Daoy (cell line): ENCODE data around the gene CDH7. TPM values are rescaled to one million over a fixed set of nuclear protein-coding genes. Genes with fewer than 3 reads are reported as not detected.
A peak's percentile ranks its signal among the peaks of the same experiment; 100 is the strongest.

ENCODE experiments used
- DNase-seq: peaks from one replicate; pipeline ENCODE4 v3.0.0-alpha.2; 2015; ENCODE audit warnings: low read depth
- total RNA-seq: library from RNA; depleted of rRNA; stranded (reverse); fragments of >200 nt; shearing (Covaris generic); gene quantifications from 2 replicates; pipeline ENCODE4 v1.2.3, GENCODE V29; 2014

Gene CDH7
- total RNA-seq, 1 experiment from 2014 or later = not detected

DNA sequence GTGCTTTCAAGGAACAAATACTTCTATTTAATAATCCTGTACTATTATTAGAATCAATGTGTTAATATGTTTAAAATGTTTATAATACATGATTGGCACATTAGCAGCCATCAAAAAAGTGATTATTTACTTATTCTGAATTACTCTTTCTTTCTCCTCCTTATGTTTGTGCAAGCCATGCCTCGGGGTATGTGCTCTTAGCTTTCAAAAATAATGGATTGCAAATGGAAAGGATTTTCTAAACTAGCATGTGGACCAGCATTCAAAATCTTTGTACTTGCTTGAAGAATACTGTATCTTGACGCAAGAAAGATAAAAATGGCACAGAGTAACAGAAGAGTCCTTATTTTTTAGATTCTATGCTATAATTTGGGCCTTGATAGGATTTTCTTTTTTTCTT is 156.5 kb downstream of the CDH7 start:
- no peak for DNase-seq

DNA sequence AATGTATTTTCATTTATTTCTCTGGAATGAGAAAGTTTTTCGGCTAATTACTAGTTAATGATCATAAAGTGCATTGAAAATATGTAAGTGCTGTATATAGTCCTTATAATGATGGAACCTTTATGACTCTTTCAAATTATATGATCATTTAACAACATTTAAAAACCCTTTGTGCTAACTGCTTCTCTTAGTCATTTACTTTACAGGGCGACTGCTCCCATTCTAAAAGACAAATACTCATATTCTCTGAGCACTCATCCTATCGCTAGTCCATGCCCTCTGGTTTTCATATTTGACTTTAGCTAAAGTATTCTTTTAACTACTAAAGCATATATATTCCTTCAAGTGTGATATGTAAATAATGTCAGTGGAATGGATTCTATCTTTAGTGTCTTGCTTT is 168.2 kb downstream of the CDH7 start:
- no peak for DNase-seq

DNA sequence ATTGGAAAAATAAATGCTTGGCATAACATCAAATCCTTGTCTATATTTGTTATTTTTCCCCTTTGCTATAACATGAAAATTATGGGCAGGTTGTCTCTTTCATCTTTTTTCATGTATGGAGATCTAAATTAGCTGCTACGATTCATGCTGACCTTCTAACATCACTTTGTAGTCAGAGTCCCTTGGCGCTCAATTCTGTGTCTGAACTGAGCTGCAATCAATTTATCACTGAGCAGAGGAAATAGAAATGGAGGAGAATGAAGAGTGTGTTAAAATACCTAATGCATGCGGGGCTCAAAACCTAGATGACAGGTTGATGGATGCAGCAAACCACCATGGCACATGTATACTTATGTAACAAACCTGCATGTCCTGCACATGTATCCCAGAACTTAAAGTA is 168.9 kb downstream of the CDH7 start:
- DNase-seq = no peak

DNA sequence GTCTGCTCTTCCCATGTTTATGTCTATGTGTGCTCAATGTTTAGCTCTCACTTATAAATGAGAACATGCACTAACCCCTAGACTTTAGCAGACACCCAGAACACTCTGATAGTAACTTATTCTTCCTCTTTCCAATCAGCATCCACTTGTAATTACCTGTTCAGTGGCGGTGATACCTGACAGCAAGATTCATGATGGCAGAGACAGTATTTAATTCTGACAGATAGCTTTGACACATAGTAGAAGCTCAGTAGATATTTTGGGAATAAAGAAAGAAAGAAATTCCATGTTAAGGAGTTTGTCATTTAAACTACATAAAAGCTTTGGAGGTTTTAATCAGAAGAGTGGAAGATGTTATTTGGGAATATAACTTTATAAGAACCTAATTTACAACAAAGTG is 171.3 kb downstream of the CDH7 start:
- no peak for DNase-seq

DNA sequence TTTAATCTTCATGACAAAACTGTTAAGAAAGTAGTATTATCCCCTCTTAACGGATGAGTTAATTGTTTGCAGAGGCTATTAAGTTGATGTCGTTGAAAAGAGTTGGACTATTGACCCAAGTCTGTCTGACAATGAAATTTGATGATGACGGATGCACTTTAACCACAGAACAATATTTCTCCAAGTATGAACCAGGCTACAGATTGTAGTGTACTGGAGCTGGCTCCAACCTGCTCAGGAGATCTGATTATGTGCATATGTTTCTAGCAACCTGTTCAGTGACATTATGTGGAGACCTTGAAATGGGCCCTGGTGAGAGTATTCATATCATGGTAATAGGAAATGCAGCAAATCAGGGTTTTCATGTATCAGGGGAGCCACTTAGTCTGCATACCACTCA is 174.1 kb downstream of the CDH7 start:
- DNase-seq = no peak

DNA sequence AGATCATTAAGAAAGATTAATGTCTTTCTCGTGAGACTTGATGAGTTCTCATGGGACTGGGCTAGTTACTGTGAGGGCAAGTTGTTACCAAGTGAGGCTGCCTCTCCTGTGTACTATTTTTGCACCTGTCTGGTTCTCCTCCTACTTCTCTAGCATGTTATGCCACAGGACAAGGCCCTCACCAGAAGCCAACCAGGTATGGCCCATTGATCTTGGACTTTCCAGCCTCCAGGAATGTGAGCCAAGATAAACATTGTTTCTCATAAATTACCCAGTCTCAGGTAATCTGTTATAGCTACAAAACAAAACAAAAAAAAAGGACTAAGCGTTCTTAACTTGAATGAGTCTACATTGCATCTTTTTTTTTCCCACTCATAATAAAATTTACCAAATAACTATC is 184.1 kb downstream of the CDH7 start:
- no peak for DNase-seq

DNA sequence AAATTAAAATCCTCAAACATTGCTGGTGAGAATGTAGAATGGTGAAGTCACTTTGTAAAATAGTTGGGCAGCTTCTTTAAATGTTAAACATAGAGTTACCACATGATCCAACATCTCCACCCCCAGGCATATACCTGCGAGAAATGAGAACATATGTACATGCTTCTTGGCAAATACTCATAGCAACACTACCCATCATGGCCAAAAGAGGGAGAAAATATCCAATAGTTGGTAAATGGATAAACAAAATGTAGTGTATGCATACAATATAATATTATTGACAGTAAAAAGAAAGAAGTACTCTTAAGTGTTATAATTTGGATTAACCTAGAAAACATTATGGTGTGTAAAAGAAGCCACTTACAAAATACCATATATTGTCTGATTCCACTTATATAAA is 185.9 kb downstream of the CDH7 start:
- DNase-seq = no peak

DNA sequence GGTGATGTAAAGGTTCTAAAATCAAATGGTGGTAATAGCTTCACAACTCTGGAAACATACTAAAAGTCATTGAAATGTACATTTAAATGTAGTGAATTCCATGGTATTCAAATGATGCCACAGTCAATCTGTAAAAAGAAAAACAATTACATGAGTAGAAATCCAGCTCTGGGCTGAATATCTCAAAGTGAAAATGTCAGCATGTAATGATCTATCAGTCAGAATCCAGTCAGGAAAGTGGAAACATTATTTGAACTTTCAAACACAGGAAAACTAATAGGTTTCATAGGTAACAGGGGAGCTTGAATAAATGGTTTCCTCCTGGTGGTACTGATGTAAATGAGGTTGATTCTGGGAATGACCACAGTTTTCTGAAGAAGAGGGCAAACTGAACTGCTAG is 186.4 kb downstream of the CDH7 start:
- no peak for DNase-seq

DNA sequence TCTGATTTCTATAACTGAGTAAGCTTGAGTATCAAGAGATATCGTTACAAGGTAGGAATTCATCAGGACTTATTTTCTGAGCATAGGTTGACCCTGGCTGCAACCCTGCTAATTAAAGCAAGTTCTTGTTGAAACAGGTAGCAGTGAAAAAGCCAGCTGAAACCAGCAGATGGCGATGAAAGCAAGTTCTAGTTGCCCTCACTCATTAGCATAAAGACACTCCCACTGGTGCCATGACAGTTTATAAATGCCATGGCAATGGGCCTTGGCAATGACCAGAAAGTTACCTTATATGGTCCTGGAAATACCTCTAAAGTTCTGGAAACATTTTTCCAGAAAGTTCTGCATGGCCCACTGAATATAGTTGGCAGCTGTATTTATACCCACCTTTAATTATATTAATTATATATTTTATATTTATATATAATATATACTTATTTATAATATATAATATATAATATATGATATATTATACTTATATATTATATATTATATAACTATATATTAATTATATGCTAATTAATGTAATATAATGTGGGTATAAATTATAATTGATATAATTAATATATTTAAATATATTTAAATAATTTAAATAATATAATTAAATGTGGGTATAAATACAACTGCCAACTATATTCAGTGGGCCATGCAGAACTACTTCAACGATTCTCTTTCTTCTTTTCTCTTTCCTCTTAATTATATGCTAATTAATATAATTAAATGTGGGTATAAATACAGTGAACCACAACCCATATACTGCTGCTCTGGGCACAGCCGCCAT is 188.0 kb downstream of the CDH7 start:
- peak; percentile 1 for DNase-seq
